ENCODE data around the gene PRPH2.

GRCh38 chr6:42714098-42714761, 8.2 kb downstream of the PRPH2 start:
- TF ChIP-seq CTCF (IDR thresholded peaks at IDR 0.05; ENCODE audit: insufficient read depth, low read depth, low read length) (no peak), EZH2 (IDR thresholded peaks at IDR 0.05; ENCODE audit: insufficient read depth, low read length) (no peak)

Data from astrocyte (in vitro differentiated cells and primary cell).